Right atrium auricular region (tissue), 2 donors: Measurements from ENCODE around the gene TCF7. TPM values are rescaled to one million over a fixed set of nuclear protein-coding genes. Genes with fewer than 3 reads are reported as not detected.

ENCODE experiments used
- DNase-seq: peaks from one replicate; pipeline ENCODE4 v3.0.0-alpha.2; 2019; ENCODE audit warnings: low spot score
- H3K27ac ChIP-seq, 2 donors: fragments of 200-600 bp; sonication (generic); 1 replicate in 1 of 2; 2 replicates in 1 of 2; pipeline ENCODE4 v1.5.1; 2016 to 2019
- H3K27me3 ChIP-seq, 2 donors: fragments of 200-600 bp; sonication (generic); one replicate each; pipeline versions ENCODE4 v1.5.1 to v1.6.0; 2017 to 2019
- H3K36me3 ChIP-seq: fragments of 200-600 bp; sonication (generic); one replicate; pipeline ENCODE4 v1.5.1; 2016
- H3K4me1 ChIP-seq, 2 donors: fragments of 200-600 bp; sonication (generic); one replicate each; pipeline versions ENCODE4 v1.5.1 to v1.6.0; 2017 to 2019
- H3K4me3 ChIP-seq, 2 donors: fragments of 200-600 bp; sonication (generic); 1 replicate in 1 of 2; 2 replicates in 1 of 2; pipeline ENCODE4 v1.5.1; 2017 to 2019; ENCODE audit warnings: mild to moderate bottlenecking in 1 of 2, moderate library complexity in 1 of 2
- H3K9me3 ChIP-seq, 2 donors: fragments of 200-600 bp; sonication (generic); one replicate each; pipeline ENCODE4 v1.5.1; 2019
- CTCF ChIP-seq, 2 donors: fragments of 200-600 bp; sonication (generic); IDR thresholded peaks; one replicate each; pipeline ENCODE4 v1.5.1; 2019; ENCODE audit warnings: antibody characterized with exemption in 2 of 2
- total RNA-seq, 2 donors: library from RNA; depleted of rRNA; stranded (reverse); fragments of >200 nt; gene quantifications; one replicate each; pipeline ENCODE4 v1.1.0, GENCODE V29; 2016

TCF7 gene
- total RNA-seq, 2 donors from 2014 or later = 1.3 to 1.7 TPM

GRCh38 chr5:134138416-134139376, 24.2 kb downstream of the TCF7 start:
- H3K27me3 ChIP-seq = no peaks in the 10 kb centered on the region
- peak; percentile 43 for DNase-seq
- H3K27ac ChIP-seq = no peak overlapping the region
- H3K4me1 ChIP-seq = peaks cover 0 to 7% of the 10 kb centered on the region in 2 donors
- no peaks in the 10 kb centered on the region for H3K9me3 ChIP-seq
- no peak overlapping the region for H3K4me3 ChIP-seq
- peaks cover 44% of the 10 kb centered on the region for H3K36me3 ChIP-seq
- TF ChIP-seq CTCF (IDR thresholded peaks at IDR 0.05) = no peak

GRCh38 chr5:134139377-134139851, 24.9 kb downstream of the TCF7 start:
- Histone ChIP-seq H3K9me3 (no peaks in the 10 kb centered on the region), H3K27me3 (no peaks in the 10 kb centered on the region), H3K27ac (no peak overlapping the region), H3K4me1 (peaks cover 0 to 7% of the 10 kb centered on the region in 2 donors), H3K4me3 (no peak overlapping the region), H3K36me3 (peaks cover 40% of the 10 kb centered on the region)
- DNase-seq = peak; percentile 53
- TF ChIP-seq CTCF (IDR thresholded peaks at IDR 0.05) = no peak

DNA sequence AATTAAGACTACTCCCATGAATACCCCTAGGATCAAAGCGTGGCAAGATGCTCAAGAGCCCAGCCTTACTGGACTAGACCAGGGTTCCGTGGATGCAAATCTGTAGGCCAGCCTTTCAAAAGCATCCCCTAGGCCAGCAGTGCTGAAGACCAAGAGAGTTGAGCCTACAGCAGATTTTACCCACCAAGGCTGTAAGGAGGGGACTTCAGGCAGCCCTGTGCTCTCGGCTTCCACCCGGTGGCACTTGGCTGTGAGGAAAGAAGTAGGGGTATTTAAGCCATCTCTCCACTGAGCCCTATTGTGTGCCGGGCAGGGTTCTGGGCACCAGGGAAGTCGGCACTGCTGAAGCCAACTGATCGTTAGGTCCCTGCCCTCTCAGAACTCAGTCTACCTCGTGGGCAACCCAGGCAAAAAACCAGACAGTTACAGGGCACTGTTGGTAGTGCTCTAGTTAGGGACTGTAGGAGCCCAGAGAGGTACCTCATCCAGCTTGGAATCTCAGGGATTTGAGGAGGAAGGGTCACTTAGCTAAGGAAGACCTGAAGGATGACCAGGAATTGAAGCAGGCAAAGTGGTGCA, 25.5 kb downstream of the TCF7 start:
- Histone ChIP-seq H3K36me3 (peaks cover 40% of the 10 kb centered on the region), H3K4me3 (no peak overlapping the region), H3K4me1 (peaks cover 0 to 7% of the 10 kb centered on the region in 2 donors), H3K27me3 (no peaks in the 10 kb centered on the region), H3K9me3 (no peaks in the 10 kb centered on the region), H3K27ac (no peak overlapping the region)
- no peak for TF ChIP-seq CTCF (IDR thresholded peaks at IDR 0.05)
- peak; percentile 9 for DNase-seq

DNA sequence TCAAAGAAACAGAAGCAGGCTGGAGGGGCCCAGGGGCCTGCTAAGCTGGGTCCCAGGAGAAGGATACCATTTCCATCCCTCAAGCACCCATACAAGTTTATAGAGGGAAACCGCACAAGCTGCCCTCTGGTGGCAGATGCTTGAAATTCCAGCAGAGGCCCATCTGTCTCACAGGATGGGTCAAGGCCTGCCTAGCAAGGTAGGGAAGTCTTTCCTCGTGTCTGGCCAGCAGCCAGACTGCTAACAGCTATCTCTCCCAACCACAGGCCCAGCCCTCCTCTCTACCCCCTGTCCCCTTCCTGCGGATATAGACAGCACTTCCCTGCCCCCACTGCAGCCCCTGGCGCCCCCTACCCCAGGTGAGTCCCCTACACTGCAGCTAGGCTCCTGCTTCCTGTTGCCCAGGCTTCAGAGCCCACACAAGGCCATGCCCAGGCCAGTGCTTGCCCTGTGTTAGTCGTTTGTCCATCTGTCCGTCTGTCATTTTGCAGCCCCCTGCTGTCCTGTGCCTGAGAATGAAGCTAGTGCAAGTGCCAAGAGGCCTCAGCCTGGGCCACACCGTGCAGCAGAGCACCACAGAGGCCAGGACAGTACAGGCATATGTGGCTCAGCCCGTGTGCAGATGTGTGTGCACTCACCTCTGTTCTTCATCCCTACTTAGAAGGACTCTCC, 26.2 kb downstream of the TCF7 start:
- H3K4me1 ChIP-seq = peaks cover 0 to 12% of the 10 kb centered on the region in 2 donors
- H3K36me3 ChIP-seq = peaks cover 46% of the 10 kb centered on the region
- H3K9me3 ChIP-seq = no peaks in the 10 kb centered on the region
- no peak overlapping the region for H3K27ac ChIP-seq
- no peak overlapping the region for H3K4me3 ChIP-seq
- H3K27me3 ChIP-seq = no peaks in the 10 kb centered on the region
- DNase-seq = peak; percentile 69
- peak; percentile 70 to 81 for TF ChIP-seq CTCF (IDR thresholded peaks at IDR 0.05)

DNA sequence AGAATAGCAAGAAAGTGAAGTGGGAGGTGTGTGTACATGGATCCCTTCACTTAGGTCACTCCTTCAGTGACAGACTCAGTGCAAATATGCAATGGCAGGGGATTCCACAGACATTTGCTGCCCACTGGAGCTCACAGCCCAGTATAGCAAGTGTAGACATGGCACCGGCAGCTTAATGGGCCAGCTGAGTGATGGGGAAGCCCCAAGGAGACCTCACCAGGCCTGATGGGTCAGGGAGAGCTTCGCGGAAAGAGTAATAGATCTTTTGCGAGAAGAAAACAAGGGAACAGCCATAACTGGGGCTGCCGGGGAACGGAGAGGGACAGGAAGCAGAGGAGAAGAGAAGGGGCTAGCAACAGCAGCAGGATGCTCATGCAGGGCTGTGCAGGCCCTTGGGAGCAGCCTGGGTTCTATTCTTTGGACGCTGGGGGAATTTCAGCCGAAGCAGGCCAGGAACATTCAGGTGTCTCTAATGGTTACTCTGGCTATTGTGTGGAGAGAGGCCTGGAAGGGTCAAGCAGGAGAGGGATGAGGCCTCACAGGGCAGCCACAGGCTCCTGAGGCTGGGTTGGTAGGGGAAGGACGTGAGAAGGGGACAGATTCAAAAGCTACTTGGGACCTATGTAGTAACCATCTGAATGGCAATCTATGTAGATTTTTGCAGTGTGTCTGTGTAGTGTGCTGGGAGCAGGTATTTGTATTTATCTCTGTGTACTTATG, 27.0 kb downstream of the TCF7 start:
- Histone ChIP-seq H3K9me3 (no peaks in the 10 kb centered on the region), H3K4me3 (no peak overlapping the region), H3K36me3 (peaks cover 43% of the 10 kb centered on the region), H3K4me1 (peaks cover 0 to 12% of the 10 kb centered on the region in 2 donors), H3K27me3 (no peaks in the 10 kb centered on the region), H3K27ac (no peak overlapping the region)
- peak; percentile 50 for DNase-seq
- no peak for TF ChIP-seq CTCF (IDR thresholded peaks at IDR 0.05)
